Measurements from ENCODE around the gene TCOF1.

DNA sequence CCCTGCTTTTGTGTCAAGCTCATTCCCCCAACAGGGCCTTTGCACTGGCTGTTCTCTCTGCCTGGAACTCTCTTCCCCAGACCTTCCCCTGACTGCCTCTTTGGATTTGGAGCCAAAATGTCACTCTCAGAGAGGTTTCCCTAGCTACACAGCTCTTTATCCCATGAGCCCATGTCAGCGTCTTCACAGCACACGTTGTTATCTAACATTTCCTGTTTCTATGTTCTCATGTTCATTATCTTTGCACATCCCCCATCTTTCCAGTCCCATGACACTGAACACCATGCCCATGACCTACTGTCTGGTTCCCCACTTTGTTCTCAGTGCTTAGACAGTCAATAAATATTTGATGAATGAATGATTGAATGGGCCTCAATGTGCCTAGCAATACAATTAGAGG, 28.5 kb upstream of the TCOF1 start:
- TF ChIP-seq, protein P1, sequence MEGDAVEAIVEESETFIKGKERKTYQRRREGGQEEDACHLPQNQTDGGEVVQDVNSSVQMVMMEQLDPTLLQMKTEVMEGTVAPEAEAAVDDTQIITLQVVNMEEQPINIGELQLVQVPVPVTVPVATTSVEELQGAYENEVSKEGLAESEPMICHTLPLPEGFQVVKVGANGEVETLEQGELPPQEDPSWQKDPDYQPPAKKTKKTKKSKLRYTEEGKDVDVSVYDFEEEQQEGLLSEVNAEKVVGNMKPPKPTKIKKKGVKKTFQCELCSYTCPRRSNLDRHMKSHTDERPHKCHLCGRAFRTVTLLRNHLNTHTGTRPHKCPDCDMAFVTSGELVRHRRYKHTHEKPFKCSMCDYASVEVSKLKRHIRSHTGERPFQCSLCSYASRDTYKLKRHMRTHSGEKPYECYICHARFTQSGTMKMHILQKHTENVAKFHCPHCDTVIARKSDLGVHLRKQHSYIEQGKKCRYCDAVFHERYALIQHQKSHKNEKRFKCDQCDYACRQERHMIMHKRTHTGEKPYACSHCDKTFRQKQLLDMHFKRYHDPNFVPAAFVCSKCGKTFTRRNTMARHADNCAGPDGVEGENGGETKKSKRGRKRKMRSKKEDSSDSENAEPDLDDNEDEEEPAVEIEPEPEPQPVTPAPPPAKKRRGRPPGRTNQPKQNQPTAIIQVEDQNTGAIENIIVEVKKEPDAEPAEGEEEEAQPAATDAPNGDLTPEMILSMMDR (IDR thresholded peaks at IDR 0.05), result no peak
- no peak for TF ChIP-seq POLR2A (IDR thresholded peaks at IDR 0.05)
